AG09319 (cell line): ENCODE data around the gene STX18.

Experiments used
- DNase-seq: peaks from one replicate; pipeline ENCODE4 v3.0.0-alpha.2; 2010; ENCODE audit warnings: low read depth; ENCODE audit errors: extremely low read depth
- TF ChIP-seq, protein P1 (sequence below): IDR thresholded peaks from 2 replicates; pipeline ENCODE4 v1.5.1; 2011; ENCODE audit warnings: low read depth, mild to moderate bottlenecking, inconsistent platforms, low read length, moderate library complexity

Gene STX18

DNA sequence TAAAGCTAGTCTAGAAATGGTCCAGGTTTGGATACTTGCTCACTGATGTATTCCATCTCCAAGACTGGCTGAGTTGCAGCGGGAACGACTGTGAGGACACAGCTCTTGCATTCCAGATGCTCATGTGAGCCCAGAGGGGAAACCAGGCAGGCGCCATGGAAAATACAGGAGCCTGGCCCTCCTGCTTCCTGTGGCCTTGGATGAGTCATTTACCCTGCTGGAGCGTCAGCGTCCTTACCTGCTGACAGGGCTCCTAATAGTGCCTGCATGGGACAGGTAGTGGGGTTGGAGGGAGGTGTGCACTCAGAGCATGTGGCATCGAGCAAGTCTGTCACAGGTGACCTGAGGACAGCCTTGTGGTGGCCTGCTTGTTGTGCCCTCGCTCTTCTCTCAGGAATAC, 85.5 kb downstream of the STX18 start:
- TF ChIP-seq, protein P1, sequence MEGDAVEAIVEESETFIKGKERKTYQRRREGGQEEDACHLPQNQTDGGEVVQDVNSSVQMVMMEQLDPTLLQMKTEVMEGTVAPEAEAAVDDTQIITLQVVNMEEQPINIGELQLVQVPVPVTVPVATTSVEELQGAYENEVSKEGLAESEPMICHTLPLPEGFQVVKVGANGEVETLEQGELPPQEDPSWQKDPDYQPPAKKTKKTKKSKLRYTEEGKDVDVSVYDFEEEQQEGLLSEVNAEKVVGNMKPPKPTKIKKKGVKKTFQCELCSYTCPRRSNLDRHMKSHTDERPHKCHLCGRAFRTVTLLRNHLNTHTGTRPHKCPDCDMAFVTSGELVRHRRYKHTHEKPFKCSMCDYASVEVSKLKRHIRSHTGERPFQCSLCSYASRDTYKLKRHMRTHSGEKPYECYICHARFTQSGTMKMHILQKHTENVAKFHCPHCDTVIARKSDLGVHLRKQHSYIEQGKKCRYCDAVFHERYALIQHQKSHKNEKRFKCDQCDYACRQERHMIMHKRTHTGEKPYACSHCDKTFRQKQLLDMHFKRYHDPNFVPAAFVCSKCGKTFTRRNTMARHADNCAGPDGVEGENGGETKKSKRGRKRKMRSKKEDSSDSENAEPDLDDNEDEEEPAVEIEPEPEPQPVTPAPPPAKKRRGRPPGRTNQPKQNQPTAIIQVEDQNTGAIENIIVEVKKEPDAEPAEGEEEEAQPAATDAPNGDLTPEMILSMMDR, result no peak
- DNase-seq, result no peak

DNA sequence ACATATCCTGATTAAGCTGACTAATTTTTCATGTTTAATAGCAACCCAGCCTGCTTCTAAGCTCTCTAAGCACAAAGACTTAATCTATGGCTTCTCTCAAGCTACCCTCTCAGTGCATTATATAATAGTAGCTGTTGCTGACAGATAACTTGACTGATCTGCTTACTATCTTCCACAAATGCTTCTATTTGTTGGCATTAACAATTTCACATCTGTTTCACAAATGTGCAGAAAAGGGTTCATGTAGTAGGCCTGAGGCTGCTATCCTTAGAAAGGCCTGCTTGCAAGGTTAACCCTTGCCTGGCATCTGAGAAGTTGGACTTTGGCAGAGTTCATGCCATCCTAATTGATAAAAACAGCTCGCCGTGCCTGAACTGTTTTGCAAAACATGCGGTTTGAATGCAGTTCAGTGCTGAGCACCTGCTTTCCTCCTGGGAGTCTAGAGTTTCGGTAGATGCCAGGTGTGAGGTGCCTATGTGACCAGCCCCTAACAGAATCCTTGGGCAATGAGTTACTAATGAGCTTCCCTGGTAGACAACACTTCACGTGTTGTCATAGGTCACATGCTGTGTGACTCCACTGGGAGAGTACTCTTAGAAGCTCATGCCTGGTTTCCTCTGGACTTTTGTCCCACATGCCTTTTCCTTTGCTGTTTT, 86.5 kb downstream of the STX18 start:
- DNase-seq, result no peak
- TF ChIP-seq, protein P1, result no peak

DNA sequence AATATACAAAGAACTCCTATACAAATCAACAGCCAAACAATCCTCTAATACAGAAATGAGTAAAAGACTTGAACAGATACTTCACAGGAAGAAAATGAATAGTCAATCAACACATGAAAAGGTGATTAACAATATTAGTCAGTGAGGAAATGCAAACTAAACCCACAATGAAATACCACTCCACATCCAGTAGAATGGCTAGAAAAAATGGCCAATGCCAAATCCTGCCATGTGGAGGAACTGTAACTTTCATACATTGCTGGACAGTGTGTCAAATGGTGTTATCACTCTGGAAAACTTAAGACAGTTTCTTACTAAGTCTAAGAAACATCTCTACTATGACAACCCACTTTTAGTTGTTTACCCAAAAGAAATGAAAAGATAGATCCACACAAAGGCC, 95.4 kb downstream of the STX18 start:
- TF ChIP-seq, protein P1, result no peak
- no peak for DNase-seq

DNA sequence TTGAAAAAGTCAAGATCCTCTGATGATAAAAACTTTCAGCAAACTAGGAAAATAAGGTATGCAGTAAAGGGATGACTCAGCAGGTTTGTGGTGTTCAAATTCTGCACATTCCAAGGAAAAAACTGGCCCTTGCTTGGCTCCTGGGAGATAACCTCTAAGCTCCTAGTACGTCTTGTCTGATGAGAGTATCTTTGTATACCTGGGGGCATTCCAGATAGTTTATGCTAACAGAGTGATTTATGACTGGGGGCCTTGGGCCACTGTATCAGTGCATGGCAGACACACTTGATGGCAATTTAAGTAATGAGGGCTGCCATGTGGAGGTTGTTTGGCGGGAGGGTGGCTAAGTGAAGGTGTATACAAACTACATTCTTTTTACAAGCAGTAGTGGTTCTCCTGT, 98.0 kb downstream of the STX18 start:
- no peak for DNase-seq
- TF ChIP-seq, protein P1, result no peak

DNA sequence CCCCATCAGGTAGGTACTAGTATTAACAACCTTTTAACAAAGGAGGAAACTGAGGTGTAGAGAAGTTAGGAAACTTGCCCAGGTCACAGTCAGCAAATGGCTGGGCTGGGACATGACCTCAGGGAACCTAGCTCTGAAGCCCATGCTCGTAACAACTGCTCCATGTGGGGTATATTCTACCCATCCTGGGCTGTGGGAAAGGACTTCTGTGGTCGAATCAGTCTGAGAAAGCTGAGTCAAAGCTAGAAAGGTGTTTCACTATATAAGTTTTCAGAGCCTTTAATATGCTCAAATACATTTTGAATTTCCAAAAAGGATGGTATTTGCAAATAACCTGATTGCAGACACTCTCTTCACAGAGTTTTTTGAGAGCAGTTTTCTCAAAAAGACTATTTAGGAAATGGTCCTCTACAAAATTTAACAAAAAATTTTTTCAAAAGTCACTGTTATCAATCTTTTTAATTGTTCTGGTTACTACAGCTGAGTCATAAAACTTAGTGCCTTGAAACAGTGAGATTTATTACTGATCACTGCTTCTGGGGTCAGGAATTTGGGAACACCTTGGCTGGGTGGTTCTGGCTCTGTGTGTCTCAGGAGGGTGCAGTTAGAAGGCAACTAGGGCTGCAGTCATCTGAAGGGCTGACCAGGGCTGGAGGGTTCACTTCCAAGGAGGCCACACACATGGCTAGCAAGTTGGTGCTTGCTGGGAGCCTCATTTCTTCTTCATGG, 101.4 kb downstream of the STX18 start:
- TF ChIP-seq, protein P1, result no peak
- DNase-seq, result no peak

DNA sequence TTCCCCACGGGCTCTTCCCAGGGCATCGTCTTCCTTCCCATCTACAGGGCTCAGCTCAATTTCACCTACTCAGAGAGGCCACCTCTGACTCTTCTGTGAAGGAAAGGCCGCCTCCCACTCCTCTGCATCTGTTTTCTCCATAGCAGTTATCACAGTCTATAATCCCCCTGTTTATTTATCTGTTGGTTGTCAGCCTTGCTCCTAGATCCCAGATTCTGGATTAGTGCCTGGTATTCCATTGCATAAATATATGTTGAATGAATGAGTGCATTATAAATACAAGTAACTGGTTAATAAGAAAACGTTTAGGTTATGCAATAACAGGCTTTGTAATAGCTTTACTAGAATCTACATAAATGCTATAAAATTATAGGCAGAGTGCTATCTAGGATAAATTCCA, 102.1 kb downstream of the STX18 start:
- DNase-seq, result no peak
- TF ChIP-seq, protein P1, result no peak

DNA sequence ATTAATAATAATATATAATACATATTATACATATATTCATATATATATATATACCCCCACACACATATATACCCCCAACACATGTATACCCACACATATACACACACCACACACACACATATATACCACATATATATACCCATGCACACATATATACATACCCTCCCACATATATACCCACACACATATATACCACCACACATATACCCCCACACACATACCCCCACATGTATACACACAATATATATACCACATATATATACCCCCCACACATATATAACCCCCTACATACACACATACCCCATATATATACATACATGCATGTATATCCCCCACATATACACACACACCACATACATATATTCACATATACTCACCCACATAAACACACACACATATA, 103.0 kb downstream of the STX18 start:
- no peak for DNase-seq
- TF ChIP-seq, protein P1, result no peak
